Activated naive CD4-positive, alpha-beta T cell treated with anti-CD3 and anti-CD28 coated beads, Interleukin-2, amount 50 U/mL, for 24 hours (primary cell): ENCODE results near the gene FUBP3.

ENCODE experiments used
- H3K27ac Mint-ChIP-seq: one replicate; pipeline ENCODE4 v1.8.0; 2021; ENCODE audit warnings: mild to moderate bottlenecking, mixed read lengths
- H3K27me3 Mint-ChIP-seq: one replicate; pipeline ENCODE4 v1.8.0; 2021; ENCODE audit warnings: mixed read lengths
- H3K36me3 Mint-ChIP-seq: one replicate; pipeline ENCODE4 v1.8.0; 2021; ENCODE audit warnings: mixed read lengths
- H3K4me1 Mint-ChIP-seq: one replicate; pipeline ENCODE4 v1.8.0; 2021; ENCODE audit warnings: mixed read lengths
- H3K4me3 Mint-ChIP-seq: one replicate; pipeline ENCODE4 v1.8.0; 2021; ENCODE audit warnings: mild to moderate bottlenecking, mixed read lengths
- H3K9me3 Mint-ChIP-seq: one replicate; pipeline ENCODE4 v1.8.0; 2021; ENCODE audit warnings: mixed read lengths

FUBP3 gene, protein sequence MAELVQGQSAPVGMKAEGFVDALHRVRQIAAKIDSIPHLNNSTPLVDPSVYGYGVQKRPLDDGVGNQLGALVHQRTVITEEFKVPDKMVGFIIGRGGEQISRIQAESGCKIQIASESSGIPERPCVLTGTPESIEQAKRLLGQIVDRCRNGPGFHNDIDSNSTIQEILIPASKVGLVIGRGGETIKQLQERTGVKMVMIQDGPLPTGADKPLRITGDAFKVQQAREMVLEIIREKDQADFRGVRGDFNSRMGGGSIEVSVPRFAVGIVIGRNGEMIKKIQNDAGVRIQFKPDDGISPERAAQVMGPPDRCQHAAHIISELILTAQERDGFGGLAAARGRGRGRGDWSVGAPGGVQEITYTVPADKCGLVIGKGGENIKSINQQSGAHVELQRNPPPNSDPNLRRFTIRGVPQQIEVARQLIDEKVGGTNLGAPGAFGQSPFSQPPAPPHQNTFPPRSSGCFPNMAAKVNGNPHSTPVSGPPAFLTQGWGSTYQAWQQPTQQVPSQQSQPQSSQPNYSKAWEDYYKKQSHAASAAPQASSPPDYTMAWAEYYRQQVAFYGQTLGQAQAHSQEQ

DNA sequence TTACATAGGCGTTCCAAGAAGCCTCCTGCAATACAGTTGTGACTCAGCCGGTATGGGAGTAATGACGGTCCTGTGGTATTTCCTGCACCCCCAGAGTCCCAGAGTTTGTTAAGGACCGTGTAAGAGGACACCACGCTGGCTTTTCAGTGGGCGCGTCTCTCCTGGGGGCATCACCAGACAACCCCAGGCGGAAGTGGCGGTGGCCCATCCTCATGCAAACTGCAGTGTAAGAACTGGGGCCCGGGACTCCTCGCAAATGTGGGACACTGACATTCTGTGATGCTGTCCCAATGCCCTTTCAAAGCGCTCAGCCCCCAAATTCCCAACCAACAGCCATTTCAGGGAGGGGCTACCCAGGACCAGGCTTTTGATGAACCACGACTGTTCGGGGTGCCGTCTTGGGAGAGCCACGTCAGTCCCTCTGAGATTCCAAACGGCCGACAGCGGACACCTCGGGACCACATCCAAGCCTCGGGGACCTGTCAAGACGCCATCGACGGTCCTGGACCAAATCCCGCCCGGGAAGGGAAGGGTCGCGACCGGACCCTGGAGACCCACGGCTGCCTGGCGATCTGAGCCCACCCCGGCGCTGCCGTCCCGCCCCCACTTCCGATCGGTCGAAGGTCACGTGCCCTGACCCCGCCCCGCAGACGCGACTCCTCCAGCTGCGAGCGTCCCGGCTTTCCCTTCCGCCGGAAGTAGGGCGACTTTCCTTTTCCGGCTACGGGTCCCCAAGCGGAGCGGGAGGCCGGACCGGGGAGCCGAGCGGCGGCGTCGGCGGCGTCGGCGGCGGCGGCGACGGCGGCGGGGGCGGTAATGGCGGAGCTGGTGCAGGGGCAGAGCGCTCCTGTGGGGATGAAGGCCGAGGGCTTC lies at the start of gene FUBP3:
TSS of gene FUBP3 (plus strand) at position 713 of the 873 bp plus-strand sequence. CDS start at position 817, 104 bp downstream.
- H3K9me3 Mint-ChIP-seq = no peaks in the 10 kb centered on the region
- peak within 1 kb of the TSS; percentile 89 for H3K4me3 Mint-ChIP-seq
- H3K27me3 Mint-ChIP-seq = no peaks in the 10 kb centered on the region
- peak within 1 kb of the TSS; percentile 90 for H3K27ac Mint-ChIP-seq
- H3K36me3 Mint-ChIP-seq = peaks cover 3% of the 10 kb centered on the region
- peaks cover 47% of the 10 kb centered on the region for H3K4me1 Mint-ChIP-seq

DNA sequence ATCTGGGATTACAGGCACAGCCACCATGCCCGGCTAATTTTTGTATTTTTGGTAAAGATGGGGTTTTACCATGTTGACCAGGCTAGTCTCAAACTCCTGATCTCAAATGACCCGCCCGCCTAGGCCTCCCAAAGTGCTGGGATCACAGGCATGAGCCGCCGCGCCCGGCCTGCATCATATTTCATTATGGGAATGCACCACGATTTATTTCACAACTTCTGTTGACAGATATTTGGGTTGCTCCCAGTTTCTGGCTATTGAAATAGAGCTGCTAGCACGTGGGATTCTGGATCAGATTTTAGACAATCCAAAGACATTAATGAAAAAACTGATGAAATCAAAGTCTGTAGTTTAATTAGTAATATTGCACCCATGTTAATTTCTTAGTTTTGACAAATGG lies 48.4 kb upstream of the FUBP3 start:
- peaks cover 17% of the 10 kb centered on the region for H3K27me3 Mint-ChIP-seq
- H3K4me3 Mint-ChIP-seq = no peak overlapping the region
- no peaks in the 10 kb centered on the region for H3K36me3 Mint-ChIP-seq
- H3K9me3 Mint-ChIP-seq = no peaks in the 10 kb centered on the region
- peaks cover 5% of the 10 kb centered on the region for H3K4me1 Mint-ChIP-seq
- no peak overlapping the region for H3K27ac Mint-ChIP-seq

DNA sequence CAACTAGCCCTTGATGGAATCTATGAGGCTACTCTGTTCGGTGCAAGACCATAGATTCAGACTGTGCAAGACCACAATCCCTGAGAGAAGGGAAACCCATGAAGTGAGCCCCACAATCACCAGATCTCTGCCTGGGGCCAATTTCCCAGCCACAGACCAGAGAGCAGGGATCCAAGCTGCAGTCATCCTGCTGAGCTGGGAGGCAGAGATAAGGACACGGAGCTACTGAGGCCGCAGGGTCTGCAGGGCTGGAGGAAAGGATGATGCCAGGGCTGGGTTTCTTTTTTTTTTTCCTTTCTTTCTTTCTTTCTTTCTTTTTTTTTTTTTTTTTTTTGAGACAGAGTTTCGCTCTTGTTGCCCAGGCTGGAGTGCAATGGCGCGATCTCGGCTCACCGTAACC lies 47.7 kb upstream of the FUBP3 start:
- H3K9me3 Mint-ChIP-seq = no peaks in the 10 kb centered on the region
- peaks cover 20% of the 10 kb centered on the region for H3K27me3 Mint-ChIP-seq
- H3K4me3 Mint-ChIP-seq = no peak overlapping the region
- no peaks in the 10 kb centered on the region for H3K36me3 Mint-ChIP-seq
- H3K4me1 Mint-ChIP-seq = peaks cover 8% of the 10 kb centered on the region
- no peak overlapping the region for H3K27ac Mint-ChIP-seq

DNA sequence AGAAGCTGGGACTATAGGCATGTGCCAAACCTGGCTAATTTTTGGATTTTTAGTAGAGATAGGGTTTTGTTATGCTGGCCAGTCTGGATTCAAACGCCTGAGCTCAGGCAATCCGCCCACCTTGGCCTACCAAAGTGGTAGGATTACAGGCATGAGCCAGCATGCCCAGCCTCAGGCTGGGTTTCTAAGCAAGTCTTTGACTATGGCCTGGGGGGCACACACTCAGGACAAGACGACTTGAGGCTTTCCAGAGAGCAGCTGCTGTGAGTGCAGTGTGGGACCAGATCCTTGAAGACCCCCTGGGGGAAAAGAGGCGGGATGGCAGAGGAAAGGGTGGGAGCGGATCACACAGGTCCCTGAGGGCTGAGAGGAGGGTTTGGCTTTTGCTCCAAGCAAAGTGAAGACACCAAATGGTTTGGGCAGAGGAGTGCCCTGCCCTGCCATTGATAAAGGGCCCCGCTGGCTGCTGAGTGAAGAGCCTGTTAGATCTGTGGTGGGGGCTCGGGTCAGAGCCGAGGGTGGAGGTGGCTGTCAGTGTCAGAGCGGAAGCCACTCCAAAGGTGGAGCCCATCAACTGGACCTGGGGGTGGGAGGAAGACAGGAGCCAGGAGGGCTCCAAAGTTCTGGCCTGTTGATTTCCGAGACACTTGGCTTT lies 46.8 kb upstream of the FUBP3 start:
- Mint-ChIP-seq H3K4me1 (peaks cover 12% of the 10 kb centered on the region), H3K36me3 (no peaks in the 10 kb centered on the region), H3K27ac (no peak overlapping the region), H3K4me3 (no peak overlapping the region), H3K9me3 (no peaks in the 10 kb centered on the region), H3K27me3 (peaks cover 24% of the 10 kb centered on the region)

DNA sequence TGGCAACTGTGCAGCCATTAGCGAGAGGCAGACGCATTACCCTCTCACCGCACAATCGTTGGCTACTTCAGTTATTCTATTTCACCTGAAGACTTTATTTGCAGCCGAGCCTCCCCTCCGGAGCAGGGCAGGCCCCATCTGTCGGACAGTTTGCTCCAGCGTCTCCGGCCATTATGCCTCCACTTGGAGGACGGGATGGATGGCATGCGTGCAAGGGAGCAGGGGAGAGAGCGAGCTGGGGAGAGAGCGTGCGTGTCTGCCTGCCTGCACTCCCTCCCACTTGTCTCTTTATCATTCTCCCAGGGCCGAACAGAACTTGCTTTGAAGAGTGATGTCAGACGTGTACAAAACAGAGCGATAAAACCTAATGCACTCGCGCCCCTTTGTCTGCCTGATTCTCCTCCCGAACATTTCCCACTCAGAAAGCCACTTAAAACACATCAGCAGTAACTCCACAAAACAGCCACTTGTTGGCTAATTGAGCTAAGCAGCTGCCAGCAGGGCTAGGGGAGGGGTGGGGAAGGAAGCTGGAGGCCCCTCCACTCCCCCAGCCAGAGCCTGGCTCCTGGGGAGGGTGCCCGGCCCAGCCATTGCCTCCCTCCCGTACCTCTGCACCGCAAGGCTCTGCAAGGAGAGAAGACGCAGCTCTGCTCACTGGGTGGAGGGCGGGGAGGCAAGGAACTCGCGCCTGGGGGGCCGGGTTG lies 43.4 kb upstream of the FUBP3 start:
- Mint-ChIP-seq H3K36me3 (no peaks in the 10 kb centered on the region), H3K4me1 (peaks cover 17% of the 10 kb centered on the region), H3K4me3 (no peak overlapping the region), H3K27ac (no peak overlapping the region), H3K9me3 (no peaks in the 10 kb centered on the region), H3K27me3 (peaks cover 38% of the 10 kb centered on the region)

DNA sequence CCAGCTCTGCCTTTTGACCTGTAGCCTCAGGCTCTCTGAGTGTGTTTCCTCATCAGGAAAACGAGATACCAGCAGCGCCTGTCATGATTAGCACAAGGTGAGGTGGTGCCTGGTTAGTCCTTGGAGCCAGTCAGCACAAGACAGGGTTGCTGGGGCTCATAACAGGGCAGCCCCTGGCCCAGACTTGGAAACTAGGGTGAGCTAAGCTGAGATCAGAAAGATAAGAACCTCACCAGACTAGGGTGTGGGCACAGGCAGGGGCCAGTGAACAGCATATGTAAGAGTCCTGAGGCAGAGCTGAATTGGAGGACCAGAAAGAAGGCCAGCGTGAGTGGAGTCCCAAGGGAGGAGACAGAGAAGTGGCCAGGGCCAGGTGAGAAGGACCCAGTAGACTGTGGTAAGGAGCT lies 42.7 kb upstream of the FUBP3 start:
- Mint-ChIP-seq H3K36me3 (no peaks in the 10 kb centered on the region), H3K9me3 (no peaks in the 10 kb centered on the region), H3K27me3 (peaks cover 38% of the 10 kb centered on the region), H3K27ac (no peak overlapping the region), H3K4me3 (no peak overlapping the region), H3K4me1 (peaks cover 17% of the 10 kb centered on the region)

DNA sequence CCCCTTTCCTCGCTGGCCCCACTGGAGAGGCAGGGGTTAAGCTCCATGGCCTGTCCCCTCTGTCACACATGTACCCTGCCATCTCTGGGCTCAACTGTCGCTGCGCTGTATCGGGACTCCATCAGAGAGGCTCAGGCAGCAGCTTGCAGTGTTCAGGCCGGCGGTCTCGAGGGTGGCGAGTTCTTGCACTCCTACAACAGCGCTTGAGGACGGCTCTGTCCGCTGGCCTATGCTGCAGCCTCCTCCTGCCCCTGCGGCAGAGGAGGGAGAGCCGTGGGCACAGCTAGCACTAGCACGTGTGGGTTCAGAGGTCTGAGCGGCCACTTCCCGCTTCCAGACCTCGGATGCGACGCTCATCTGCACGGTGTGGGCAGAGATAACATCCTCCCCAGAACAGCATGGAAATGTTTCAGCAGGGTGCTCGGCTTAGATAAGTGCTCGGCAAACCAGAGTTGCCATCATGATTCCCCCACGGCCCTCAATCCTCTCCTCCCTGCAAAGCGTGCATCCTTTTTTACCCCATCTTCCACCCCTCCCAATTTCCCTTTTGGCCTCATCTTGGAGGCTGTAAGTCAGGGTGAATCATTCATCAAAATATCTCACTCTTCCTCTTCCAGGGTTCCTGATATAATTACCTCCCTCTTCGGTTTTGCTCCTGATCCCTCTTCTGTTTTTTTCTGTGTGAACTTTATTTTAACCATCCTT lies 41.9 kb upstream of the FUBP3 start:
- H3K9me3 Mint-ChIP-seq = no peaks in the 10 kb centered on the region
- H3K36me3 Mint-ChIP-seq = no peaks in the 10 kb centered on the region
- no peak overlapping the region for H3K27ac Mint-ChIP-seq
- H3K27me3 Mint-ChIP-seq = peaks cover 37% of the 10 kb centered on the region
- peaks cover 17% of the 10 kb centered on the region for H3K4me1 Mint-ChIP-seq
- H3K4me3 Mint-ChIP-seq = no peak overlapping the region

DNA sequence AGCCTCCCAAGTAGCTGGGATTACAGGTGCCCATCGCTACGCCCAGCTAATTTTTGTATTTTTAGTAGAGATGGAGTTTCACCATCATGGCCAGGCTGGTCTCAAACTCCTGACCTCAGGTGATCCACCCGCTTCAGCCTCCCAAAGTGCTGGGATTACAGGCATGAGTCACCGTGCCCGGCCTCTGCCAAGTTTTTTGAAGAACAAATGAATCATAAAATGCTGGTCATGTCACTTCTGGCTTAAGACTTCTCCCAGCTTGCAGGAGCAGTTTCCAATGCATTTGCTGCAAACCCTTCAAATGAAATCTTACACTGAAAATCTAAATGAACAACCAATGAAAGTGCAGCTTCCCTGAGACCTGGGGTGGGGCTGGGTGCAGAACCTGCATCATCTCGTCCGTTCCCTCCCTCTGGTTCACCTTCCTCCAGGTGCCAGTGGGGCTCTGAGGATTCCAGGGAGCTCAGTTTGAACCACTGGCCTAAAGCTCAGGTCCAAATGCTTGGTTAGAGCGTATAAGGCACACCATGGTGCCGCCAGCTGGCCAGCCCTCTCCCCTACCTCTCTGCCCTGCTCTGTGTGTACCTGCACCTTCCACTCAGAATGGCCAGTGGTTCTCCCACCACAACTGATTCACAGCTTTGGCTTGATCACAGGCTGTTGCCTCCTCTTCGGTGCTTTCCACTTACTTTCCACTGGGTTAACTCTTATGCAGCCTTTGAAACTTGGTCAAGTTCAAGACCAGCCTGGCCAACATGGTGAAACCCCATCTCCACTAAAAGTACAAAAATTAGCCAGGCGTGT lies 39.8 kb upstream of the FUBP3 start:
- Mint-ChIP-seq H3K27ac (no peak overlapping the region), H3K4me1 (peaks cover 17% of the 10 kb centered on the region), H3K36me3 (no peaks in the 10 kb centered on the region), H3K4me3 (no peak overlapping the region), H3K27me3 (peaks cover 29% of the 10 kb centered on the region), H3K9me3 (no peaks in the 10 kb centered on the region)

DNA sequence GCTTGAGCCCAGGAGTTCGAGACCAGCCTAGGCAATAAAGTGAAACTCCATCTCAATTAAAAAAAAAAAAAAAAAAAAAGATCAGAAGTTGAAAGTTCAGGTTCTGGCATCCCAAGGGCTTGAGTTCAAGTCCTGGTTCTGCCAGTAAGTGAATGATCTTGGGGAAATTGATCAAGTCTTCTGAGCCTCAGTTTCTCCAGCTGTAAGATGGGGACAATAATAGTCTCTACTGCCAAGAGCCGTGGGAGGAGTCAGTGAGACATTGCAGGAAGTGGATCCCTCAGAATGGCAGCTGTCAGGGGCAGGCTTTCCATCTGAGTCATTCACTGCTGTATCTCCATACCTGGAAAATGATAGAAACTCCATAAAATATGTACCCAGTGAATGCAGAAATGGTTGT lies 37.8 kb upstream of the FUBP3 start:
- Mint-ChIP-seq H3K27ac (no peak overlapping the region), H3K36me3 (no peaks in the 10 kb centered on the region), H3K9me3 (no peaks in the 10 kb centered on the region), H3K4me1 (peaks cover 10% of the 10 kb centered on the region), H3K27me3 (peaks cover 22% of the 10 kb centered on the region), H3K4me3 (no peak overlapping the region)

DNA sequence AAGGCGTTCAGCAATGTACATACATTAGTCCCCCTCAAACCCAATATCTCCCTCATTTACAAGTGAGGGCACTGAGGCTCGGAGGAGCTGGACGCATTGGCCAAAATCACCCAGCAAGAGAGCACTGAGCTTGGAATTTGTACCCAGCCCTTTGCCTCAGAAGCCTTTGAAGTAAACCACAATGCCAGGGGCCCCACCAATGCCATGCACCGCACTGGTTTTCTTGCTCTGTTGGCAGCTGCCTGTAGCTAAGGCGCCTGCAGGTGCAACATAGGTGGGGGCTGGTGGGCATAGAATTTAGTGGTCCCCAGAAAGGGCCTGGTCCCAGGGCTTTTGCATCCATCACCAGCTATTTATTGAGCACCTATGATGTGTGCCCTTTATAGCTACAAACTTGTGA lies 37.3 kb upstream of the FUBP3 start:
- H3K27ac Mint-ChIP-seq = no peak overlapping the region
- H3K9me3 Mint-ChIP-seq = no peaks in the 10 kb centered on the region
- H3K4me3 Mint-ChIP-seq = no peak overlapping the region
- peaks cover 5% of the 10 kb centered on the region for H3K4me1 Mint-ChIP-seq
- H3K36me3 Mint-ChIP-seq = no peaks in the 10 kb centered on the region
- peaks cover 17% of the 10 kb centered on the region for H3K27me3 Mint-ChIP-seq

DNA sequence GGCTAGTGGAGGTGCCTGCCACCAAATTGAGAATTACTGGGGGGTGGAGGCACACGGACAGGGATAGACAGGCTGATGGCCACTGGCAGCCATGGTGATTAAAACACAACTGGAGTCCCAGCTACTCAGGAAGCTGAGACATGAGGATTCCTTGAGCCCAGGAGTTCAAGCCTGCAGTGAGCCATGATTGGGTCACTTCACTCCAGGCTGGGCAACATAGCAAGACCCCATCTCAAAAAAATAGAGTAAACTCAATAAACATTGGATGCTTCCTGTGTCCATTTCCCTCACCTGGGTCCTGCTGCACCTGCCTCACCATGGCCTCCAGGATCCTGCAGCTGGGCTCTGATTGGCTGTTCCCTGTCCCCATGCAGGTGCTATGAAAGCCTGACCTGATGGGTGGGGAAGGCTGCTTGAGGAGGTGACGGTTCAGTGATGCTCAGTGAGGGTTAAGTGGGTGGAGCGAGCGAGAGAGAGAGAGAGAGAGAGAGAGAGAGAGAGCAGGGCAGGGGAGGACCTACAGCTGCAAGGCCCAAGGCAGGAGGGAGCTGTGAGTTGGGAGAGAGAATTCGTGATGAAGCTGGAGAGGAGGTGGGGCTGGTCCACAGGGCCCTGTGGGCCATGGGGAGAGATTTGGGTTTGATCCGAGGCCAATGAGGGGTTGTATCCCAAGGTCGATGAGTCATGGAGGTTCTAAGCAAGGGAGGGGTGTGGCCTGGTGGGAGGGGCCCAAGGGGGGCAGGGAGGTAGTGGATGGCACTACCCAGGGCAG lies 36.7 kb upstream of the FUBP3 start:
- no peaks in the 10 kb centered on the region for H3K9me3 Mint-ChIP-seq

DNA sequence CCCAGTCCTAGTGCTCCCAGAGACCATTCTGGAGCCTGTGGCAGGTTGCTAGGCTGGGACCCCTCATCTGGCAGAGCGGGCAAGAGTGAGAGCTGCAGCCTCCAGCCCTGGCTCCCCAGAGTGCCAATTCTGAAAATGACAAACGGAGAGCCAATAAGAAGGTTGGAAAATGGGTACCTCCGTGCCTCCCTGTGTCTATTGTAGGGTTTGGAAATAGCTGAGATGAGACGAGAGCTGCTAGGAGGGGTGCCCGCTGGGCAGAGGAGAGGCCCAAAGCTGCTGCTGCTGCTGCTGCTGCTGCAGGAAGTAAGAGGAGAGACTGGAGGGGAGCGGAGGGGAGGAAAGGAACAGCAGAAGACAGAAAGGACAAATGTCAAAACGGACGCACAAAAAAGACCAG lies 36.0 kb upstream of the FUBP3 start:
- H3K36me3 Mint-ChIP-seq = no peaks in the 10 kb centered on the region
- H3K27me3 Mint-ChIP-seq = peaks cover 9% of the 10 kb centered on the region
- H3K27ac Mint-ChIP-seq = no peak overlapping the region
- H3K4me1 Mint-ChIP-seq = no peaks in the 10 kb centered on the region
- no peaks in the 10 kb centered on the region for H3K9me3 Mint-ChIP-seq
- H3K4me3 Mint-ChIP-seq = no peak overlapping the region

More for the DNA sequence above, 36.7 kb upstream of the FUBP3 start:
- Mint-ChIP-seq H3K4me1 (peaks cover 4% of the 10 kb centered on the region), H3K36me3 (no peaks in the 10 kb centered on the region), H3K4me3 (no peak overlapping the region), H3K27ac (no peak overlapping the region), H3K27me3 (peaks cover 14% of the 10 kb centered on the region)

DNA sequence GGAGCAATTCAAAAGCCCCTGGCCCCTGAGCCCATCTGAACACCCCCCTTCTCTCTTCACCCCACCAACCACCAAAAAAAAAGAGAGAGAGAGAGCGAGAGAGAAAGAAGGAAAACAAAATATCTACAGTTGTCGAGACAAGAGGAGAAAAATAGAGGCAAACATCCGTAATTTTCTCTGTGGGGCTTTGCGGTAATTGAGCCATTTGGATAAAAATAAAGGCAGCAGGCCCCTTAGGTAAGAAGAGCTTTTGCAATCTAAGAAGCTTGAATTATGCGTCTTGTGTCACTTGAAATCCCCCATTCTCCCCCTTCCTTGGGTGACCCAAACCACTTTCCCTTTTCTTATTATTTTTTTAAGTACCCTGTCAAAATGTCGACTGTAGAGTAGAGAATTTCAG lies 35.5 kb upstream of the FUBP3 start:
- H3K4me3 Mint-ChIP-seq = no peak overlapping the region

More for the DNA sequence above, 35.5 kb upstream of the FUBP3 start:
- Mint-ChIP-seq H3K4me1 (no peaks in the 10 kb centered on the region), H3K27me3 (peaks cover 7% of the 10 kb centered on the region), H3K27ac (peak overlapping the region; percentile 46), H3K9me3 (no peaks in the 10 kb centered on the region), H3K36me3 (no peaks in the 10 kb centered on the region)
